ENCODE data around the gene CORIN.
"Not testable (repeated sequence)": the region's sequence is repeated elsewhere in the genome, so short reads cannot be mapped to it uniquely, and the experiment has no call there.

Gene CORIN

GRCh38 chr4:47831026-47831679, 6.7 kb downstream of the CORIN start:
- no peak for DNase-seq

GRCh38 chr4:47830265-47831025, 7.4 kb downstream of the CORIN start:
- DNase-seq, result no peak

GRCh38 chr4:47829438-47829837, 8.4 kb downstream of the CORIN start:
- no peak for DNase-seq

GRCh38 chr4:47827343-47828047, 10.4 kb downstream of the CORIN start:
- DNase-seq, result no peak

GRCh38 chr4:47824840-47825239, 13.0 kb downstream of the CORIN start:
- DNase-seq, result no peak

GRCh38 chr4:47819178-47819577, 18.7 kb downstream of the CORIN start:
- no peak for DNase-seq

GRCh38 chr4:47817275-47817674, 20.6 kb downstream of the CORIN start:
- no peak for DNase-seq

GRCh38 chr4:47816748-47817147, 21.1 kb downstream of the CORIN start:
- DNase-seq, result no peak

- no peak for DNase-seq
These were observed 23.1 kb downstream of the CORIN start for GRCh38 chr4:47814618-47815295.

GRCh38 chr4:47809654-47810203, 28.1 kb downstream of the CORIN start:
- no peak for DNase-seq

- no peak for DNase-seq
These were observed 33.3 kb downstream of the CORIN start for GRCh38 chr4:47804598-47804997.

- no peak for DNase-seq
These were observed 36.3 kb downstream of the CORIN start for GRCh38 chr4:47801481-47802002.

GRCh38 chr4:47798165-47798564, 39.7 kb downstream of the CORIN start:
- DNase-seq, result no peak

- DNase-seq, result no peak
These were observed 45.9 kb downstream of the CORIN start for GRCh38 chr4:47791965-47792364.

GRCh38 chr4:47790105-47790504, 47.8 kb downstream of the CORIN start:
- no peak for DNase-seq

GRCh38 chr4:47788126-47788525, 49.7 kb downstream of the CORIN start:
- no peak for DNase-seq

- DNase-seq, result no peak
These were observed 50.9 kb downstream of the CORIN start for GRCh38 chr4:47786958-47787370.

GRCh38 chr4:47785153-47785552, 52.7 kb downstream of the CORIN start:
- no peak for DNase-seq

GRCh38 chr4:47784222-47784621, 53.6 kb downstream of the CORIN start:
- no peak for DNase-seq

- no peak for DNase-seq
These were observed 61.5 kb downstream of the CORIN start for GRCh38 chr4:47776353-47776752.

GRCh38 chr4:47774079-47774478, 63.8 kb downstream of the CORIN start:
- DNase-seq, result no peak

GRCh38 chr4:47771020-47771419, 66.8 kb downstream of the CORIN start:
- no peak for DNase-seq

GRCh38 chr4:47767956-47768355, 69.9 kb downstream of the CORIN start:
- DNase-seq, result not testable (repeated sequence)
